ENCODE data around the gene PSENEN.
"Not testable (repeated sequence)": the region's sequence is repeated elsewhere in the genome, so short reads cannot be mapped to it uniquely, and the experiment has no call there.

PSENEN gene

GRCh38 chr19:35718345-35719041, 27.0 kb upstream of the PSENEN start:
- DNase-seq (ENCODE audit: low spot score) = no peak

DNA sequence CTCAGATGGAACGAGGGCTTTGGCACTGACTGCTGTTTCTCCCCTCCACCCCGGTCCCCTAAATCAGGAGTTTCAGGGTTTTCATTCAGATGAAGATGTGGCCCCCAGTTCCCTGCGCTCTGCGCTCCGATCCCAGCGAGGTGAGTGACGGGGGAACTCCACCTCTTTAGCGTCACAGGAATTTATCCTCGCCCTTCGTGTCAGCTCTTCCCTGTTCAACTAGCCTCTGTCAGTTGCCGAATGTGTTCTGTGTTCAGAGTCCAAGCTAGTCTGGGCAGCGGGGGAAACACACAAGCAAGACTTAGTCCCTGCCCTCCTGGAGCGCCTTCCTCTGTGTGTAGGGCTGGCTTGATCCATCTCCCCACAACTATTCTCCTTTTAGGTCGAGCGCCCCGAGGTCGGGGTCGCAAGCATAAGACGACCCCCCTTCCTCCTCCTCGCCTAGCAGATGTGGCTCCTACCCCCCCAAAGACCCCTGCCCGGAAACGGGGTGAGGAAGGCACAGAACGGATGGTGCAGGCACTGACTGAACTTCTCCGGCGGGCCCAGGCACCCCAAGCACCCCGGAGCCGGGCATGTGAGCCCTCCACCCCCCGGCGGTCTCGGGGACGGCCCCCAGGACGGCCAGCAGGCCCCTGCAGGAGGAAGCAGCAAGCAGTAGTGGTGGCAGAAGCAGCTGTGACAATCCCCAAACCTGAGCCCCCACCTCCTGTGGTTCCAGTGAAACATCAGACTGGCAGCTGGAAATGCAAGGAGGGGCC, 25.9 kb upstream of the PSENEN start:
- no peak for DNase-seq (ENCODE audit: low spot score)

DNA sequence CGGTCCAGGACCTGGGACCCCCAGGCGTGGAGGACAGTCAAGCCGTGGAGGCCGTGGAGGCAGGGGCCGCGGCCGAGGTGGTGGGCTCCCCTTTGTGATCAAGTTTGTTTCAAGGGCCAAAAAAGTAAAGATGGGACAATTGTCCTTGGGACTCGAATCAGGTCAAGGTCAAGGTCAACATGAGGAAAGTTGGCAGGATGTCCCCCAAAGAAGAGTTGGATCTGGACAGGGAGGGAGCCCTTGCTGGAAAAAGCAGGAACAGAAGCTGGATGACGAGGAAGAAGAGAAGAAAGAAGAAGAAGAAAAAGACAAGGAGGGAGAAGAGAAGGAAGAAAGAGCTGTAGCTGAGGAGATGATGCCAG, 25.3 kb upstream of the PSENEN start:
- DNase-seq (ENCODE audit: low spot score) = no peak

- no peak for DNase-seq (ENCODE audit: low spot score)
Observed at GRCh38 chr19:35720648-35721047, 24.8 kb upstream of the PSENEN start.

DNA sequence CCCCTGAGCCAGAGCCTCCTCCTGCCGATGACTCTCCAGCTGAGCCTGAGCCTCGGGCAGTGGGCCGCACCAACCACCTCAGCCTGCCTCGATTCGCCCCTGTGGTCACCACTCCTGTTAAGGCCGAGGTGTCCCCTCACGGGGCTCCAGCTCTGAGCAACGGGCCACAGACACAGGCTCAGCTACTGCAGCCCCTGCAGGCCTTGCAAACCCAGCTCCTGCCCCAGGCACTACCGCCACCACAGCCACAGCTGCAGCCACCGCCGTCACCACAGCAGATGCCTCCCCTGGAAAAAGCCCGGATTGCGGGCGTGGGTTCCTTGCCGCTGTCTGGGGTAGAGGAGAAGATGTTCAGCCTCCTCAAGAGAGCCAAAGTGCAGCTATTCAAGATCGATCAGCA, 24.1 kb upstream of the PSENEN start:
- DNase-seq (ENCODE audit: low spot score) = no peak

GRCh38 chr19:35722461-35722860, 23.0 kb upstream of the PSENEN start:
- no peak for DNase-seq (ENCODE audit: low spot score)

DNA sequence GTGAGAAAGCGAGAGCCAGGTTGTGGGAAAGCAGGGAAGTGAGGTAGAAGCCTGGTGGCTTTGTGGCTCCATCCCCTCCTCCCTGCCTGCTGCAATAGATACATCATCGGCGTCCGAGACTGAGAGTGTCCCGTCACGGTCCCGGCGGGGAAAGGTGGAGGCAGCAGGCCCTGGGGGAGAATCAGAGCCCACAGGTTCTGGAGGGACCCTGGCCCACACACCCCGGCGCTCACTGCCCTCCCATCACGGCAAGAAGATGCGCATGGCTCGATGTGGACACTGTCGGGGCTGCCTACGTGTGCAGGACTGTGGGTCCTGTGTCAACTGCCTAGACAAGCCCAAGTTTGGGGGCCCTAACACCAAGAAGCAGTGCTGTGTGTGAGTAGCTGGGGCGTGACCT, 22.6 kb upstream of the PSENEN start:
- no peak for DNase-seq (ENCODE audit: low spot score)

- DNase-seq (ENCODE audit: low spot score) = no peak
Observed at GRCh38 chr19:35723671-35724070, 21.8 kb upstream of the PSENEN start.

GRCh38 chr19:35724132-35724531, 21.3 kb upstream of the PSENEN start:
- DNase-seq (ENCODE audit: low spot score) = not testable (repeated sequence)

DNA sequence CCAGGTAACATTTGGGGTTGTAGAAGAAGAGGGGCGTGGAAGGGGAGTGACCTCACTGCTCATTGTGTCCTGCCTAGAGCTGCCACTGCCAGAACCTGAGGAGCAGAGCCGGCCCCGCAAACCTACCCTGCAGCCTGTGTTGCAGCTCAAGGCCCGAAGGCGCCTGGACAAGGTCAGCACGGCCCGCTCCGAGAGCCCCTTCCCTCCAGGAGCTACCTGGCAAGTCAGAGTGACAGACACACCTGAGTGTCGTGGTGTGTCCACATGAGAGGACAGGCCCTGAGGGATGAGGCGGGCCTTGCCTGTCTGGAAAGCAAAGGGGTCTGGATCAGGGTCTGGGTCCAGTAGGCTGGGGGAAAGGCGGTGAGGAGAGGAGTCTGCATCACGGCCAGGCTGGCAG, 20.9 kb upstream of the PSENEN start:
- no peak for DNase-seq (ENCODE audit: low spot score)

DNA sequence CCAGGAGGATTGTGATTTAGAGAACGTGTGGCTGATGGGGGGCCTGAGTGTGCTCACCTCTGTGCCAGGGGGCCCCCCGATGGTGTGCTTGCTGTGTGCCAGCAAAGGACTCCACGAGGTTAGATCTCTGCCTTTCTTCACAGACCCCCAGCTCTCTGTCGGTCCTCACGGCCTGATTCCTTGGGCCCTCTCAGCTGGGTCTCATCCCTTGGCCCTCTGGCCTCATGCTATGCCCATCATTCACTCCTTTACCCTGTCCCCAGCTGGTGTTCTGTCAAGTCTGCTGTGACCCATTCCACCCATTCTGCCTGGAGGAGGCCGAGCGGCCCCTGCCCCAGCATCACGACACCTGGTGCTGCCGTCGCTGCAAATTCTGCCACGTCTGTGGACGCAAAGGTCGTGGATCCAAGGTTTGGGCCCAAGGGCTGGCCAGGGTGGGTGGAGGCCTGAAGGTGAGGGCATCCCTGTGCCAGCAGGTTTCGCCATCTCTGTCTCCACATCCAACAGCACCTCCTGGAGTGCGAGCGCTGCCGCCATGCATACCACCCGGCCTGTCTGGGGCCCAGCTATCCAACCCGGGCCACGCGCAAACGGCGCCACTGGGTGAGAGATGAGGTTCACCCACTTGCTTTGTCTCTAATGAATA, 20.1 kb upstream of the PSENEN start:
- no peak for DNase-seq (ENCODE audit: low spot score)

DNA sequence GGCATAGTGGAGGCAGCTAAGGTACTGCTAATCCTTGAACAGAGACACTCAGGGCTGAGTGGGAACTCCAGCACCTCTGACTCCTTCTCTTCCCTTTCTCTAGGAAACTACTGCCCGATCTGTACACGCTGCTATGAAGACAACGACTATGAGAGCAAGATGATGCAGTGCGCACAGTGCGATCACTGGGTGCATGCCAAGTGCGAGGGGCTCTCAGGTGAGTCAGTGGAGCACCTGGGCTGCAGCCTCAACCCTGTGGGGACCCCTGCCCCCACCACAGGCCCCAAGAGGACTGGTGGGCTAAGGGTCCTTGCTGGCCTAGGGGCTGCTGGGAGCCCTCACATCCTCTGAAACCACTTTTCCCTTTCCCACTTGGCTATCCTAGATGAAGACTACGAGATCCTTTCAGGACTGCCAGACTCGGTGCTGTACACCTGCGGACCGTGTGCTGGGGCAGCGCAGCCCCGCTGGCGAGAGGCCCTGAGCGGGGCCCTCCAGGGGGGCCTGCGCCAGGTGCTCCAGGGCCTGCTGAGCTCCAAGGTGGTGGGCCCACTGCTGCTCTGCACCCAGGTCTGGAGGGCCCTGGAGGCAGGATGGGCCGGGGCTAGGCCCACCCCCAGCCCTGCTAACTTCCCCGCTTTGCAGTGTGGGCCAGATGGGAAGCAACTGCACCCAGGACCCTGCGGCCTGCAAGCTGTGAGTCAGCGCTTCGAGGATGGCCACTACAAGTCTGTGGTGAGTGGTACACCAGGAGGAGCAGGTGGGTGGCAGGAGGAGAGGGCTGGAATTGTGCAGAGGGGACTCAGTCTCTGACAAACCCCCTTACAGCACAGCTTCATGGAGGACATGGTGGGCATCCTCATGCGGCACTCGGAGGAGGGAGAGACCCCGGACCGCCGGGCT, 18.1 kb upstream of the PSENEN start:
- no peak for DNase-seq (ENCODE audit: low spot score)

GRCh38 chr19:35727956-35728706, 17.3 kb upstream of the PSENEN start:
- DNase-seq (ENCODE audit: low spot score) = no peak

GRCh38 chr19:35729021-35729420, 16.4 kb upstream of the PSENEN start:
- DNase-seq (ENCODE audit: low spot score) = no peak

DNA sequence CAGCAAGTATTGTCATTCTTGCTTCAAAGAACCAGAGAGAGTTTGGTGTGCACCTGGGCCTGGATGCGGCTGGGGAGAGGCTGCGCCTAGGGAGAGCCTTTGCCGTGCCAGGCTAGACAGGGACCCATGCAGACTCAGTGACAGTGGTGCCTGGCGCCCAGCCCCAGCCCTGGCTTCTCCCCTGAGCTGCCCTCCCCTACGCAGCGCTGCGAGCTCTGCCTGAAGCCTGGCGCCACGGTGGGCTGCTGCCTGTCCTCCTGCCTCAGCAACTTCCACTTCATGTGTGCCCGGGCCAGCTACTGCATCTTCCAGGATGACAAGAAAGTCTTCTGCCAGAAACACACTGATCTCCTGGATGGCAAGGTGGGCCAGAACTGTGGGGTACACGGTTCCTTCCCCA, 15.7 kb upstream of the PSENEN start:
- no peak for DNase-seq (ENCODE audit: low spot score)

- no peak for DNase-seq (ENCODE audit: low spot score)
Observed at GRCh38 chr19:35730326-35730725, 15.1 kb upstream of the PSENEN start.

- DNase-seq (ENCODE audit: low spot score) = no peak
Observed at GRCh38 chr19:35731353-35731752, 14.1 kb upstream of the PSENEN start.

DNA sequence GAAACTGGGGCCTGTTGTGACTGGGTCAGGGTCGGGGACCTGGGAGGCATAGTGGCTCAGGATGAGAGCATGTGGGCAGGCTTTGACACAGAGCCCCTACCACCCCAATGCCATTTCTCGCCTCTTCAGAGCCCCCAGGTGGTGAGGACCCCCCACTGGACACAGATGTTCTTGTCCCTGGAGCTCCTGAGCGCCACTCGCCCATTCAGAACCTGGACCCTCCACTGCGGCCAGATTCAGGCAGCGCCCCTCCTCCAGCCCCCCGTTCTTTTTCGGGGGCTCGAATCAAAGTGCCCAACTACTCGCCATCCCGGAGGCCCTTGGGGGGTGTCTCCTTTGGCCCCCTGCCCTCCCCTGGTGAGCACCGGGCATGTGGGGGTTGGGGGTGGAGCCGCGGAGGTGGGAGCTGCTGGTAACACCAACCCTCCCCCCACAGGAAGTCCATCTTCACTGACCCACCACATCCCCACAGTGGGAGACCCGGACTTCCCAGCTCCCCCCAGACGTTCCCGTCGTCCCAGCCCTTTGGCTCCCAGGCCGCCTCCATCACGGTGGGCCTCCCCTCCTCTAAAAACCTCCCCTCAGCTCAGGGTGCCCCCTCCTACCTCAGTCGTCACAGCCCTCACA, 13.6 kb upstream of the PSENEN start:
- DNase-seq (ENCODE audit: low spot score) = no peak

GRCh38 chr19:35732540-35733179, 12.8 kb upstream of the PSENEN start:
- DNase-seq (ENCODE audit: low spot score) = no peak
